HUES6 (cell line): ENCODE results near the gene TGFB2.
"Not testable (repeated sequence)": the region's sequence is repeated elsewhere in the genome, so short reads cannot be mapped to it uniquely, and the experiment has no call there.

Source experiments
- H3K27ac ChIP-seq: 2 replicates; pipeline ENCODE4 v1.7.0; 2013; ENCODE audit warnings: low read depth, mild to moderate bottlenecking, low read length, inconsistent platforms
- H3K27me3 ChIP-seq: 2 replicates; pipeline ENCODE4 v1.6.1; 2013; ENCODE audit warnings: low read length; ENCODE audit not compliant: control insufficient read depth, insufficient read depth
- H3K36me3 ChIP-seq: 2 replicates; pipeline ENCODE4 v1.6.1; 2013; ENCODE audit warnings: low read length; ENCODE audit not compliant: control insufficient read depth, insufficient read depth
- H3K4me1 ChIP-seq: 2 replicates; pipeline ENCODE4 v1.6.1; 2013; ENCODE audit warnings: low read length; ENCODE audit not compliant: control insufficient read depth, insufficient read depth
- H3K4me3 ChIP-seq: 2 replicates; pipeline ENCODE4 v1.5.1; 2013; ENCODE audit warnings: low read depth, low read length
- H3K9ac ChIP-seq: one replicate; pipeline ENCODE4 v1.6.1; 2013; ENCODE audit warnings: mild to moderate bottlenecking, low read length
- H3K9me3 ChIP-seq: 2 replicates; pipeline ENCODE4 v1.6.1; 2013; ENCODE audit warnings: low read depth, low read length; ENCODE audit not compliant: control insufficient read depth, insufficient read depth

The TGFB2 gene

GRCh38 chr1:218305472-218306064 is 39.6 kb upstream of the TGFB2 start:
- no peak overlapping the region for H3K27ac ChIP-seq
- H3K9ac ChIP-seq = no peak overlapping the region
- H3K9me3 ChIP-seq = no peaks in the 10 kb centered on the region
- H3K27me3 ChIP-seq = no peaks in the 10 kb centered on the region
- H3K4me1 ChIP-seq = peaks cover 22% of the 10 kb centered on the region
- no peak overlapping the region for H3K4me3 ChIP-seq
- peaks cover 30% of the 10 kb centered on the region for H3K36me3 ChIP-seq

GRCh38 chr1:218312509-218312908 is 32.6 kb upstream of the TGFB2 start:
- no peaks in the 10 kb centered on the region for H3K27me3 ChIP-seq
- H3K36me3 ChIP-seq = peaks cover 23% of the 10 kb centered on the region
- H3K4me1 ChIP-seq = peaks cover 9% of the 10 kb centered on the region; the same call in 1 of the 2 replicates
- no peak overlapping the region for H3K9ac ChIP-seq
- H3K4me3 ChIP-seq = no peak overlapping the region
- no peaks in the 10 kb centered on the region for H3K9me3 ChIP-seq
- peak overlapping the region; percentile 26; the same call in 1 of the 2 replicates for H3K27ac ChIP-seq

DNA sequence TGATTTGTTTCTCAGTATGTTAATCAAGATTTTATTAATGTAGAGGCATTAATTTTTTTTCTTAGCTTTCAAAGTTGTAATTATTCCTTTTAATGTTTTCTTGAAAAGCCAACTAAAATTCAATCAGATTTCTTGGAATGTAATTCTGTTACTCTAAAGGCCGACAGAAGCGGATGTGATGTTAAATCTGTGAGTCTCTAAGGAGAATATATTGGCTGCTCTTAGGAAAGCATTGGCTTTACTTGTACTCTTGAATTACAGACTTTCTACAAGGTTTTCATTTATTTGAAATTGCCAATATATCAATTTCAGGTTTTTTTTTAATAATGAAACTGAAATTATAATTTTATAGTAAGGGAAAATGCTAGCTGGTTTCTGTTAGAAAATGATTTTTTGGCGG is 30.8 kb upstream of the TGFB2 start:
- Histone ChIP-seq H3K36me3 (peaks cover 13% of the 10 kb centered on the region), H3K27me3 (no peaks in the 10 kb centered on the region), H3K9me3 (no peaks in the 10 kb centered on the region), H3K9ac (no peak overlapping the region), H3K27ac (no peak overlapping the region), H3K4me3 (no peak overlapping the region), H3K4me1 (peaks cover 9% of the 10 kb centered on the region; the same call in 1 of the 2 replicates)

DNA sequence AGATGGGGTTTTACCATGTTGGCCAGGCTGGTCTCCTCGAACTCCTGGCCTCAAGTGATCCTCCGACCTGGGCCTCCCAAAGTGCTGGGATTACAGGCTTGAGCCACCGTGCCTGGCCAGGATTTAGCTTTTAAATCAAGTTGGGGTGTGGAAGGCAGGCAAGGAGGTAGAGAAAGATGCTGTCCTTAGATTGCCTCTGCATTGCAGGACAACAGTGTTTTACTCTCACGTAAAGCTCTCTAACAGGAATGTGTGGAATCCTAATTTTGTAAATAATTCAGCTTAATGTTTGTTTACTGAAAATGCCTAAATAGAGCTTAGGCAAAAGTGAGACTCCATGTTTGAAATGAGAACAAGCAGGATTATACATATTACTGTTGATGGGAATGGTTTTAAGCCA is 29.5 kb upstream of the TGFB2 start:
- Histone ChIP-seq H3K9me3 (no peaks in the 10 kb centered on the region), H3K9ac (no peak overlapping the region), H3K36me3 (peaks cover 9% of the 10 kb centered on the region), H3K27me3 (no peaks in the 10 kb centered on the region), H3K4me1 (peaks cover 9% of the 10 kb centered on the region; the same call in 1 of the 2 replicates), H3K4me3 (no peak overlapping the region), H3K27ac (no peak overlapping the region)

- Histone ChIP-seq H3K4me1 (peaks cover 9% of the 10 kb centered on the region; the same call in 1 of the 2 replicates), H3K4me3 (no peak overlapping the region), H3K27ac (no peak overlapping the region; the same call in 1 of the 2 replicates), H3K9me3 (no peaks in the 10 kb centered on the region), H3K9ac (no peak overlapping the region), H3K36me3 (peaks cover 6% of the 10 kb centered on the region), H3K27me3 (no peaks in the 10 kb centered on the region)
Observed at GRCh38 chr1:218317061-218317460, 28.1 kb upstream of the TGFB2 start.

DNA sequence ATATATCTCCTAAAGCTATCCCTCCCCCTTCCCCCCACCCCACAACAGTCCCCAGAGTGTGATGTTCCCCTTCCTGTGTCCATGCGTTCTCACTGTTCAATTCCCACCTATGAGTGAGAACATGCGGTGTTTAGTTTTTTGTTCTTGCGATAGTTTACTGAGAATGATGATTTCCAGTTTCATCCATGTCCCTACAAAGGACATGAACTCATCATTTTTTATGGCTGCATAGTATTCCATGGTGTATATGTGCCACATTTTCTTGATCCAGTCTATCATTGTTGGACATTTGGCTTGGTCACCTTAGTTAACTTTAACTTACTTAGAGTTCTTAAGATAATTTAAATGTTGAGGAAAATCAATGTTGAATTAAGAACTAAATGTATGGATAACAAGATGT is 25.0 kb upstream of the TGFB2 start:
- H3K36me3 ChIP-seq, H3K9me3 ChIP-seq, H3K4me1 ChIP-seq, H3K27ac ChIP-seq, H3K9ac ChIP-seq, H3K27me3 ChIP-seq, H3K4me3 ChIP-seq: not testable (repeated sequence)

DNA sequence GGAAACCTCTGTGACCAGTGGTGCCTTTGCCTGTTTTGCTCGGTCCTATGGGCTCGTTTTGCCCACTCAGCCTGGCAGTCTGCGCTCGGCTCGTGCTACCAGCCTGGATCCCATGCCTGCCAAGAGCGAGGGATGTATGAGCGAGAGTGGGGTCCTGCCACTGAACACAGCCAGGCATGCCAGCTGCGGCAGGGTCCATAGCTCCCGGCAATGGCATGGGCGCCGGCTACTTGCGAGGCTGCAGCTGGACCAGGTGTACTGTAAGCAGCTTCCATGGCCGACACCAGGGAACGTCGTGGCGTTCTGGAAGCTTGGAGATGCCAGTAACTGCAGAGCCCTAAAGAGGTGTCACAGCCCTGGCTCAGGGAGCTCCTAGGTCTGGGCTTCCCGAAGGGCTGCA is 22.4 kb upstream of the TGFB2 start:
- Histone ChIP-seq H3K27me3 (no peaks in the 10 kb centered on the region), H3K36me3 (peaks cover 9% of the 10 kb centered on the region), H3K4me3 (no peak overlapping the region), H3K9ac (no peak overlapping the region), H3K9me3 (no peaks in the 10 kb centered on the region), H3K27ac (no peak overlapping the region), H3K4me1 (no peaks in the 10 kb centered on the region)

DNA sequence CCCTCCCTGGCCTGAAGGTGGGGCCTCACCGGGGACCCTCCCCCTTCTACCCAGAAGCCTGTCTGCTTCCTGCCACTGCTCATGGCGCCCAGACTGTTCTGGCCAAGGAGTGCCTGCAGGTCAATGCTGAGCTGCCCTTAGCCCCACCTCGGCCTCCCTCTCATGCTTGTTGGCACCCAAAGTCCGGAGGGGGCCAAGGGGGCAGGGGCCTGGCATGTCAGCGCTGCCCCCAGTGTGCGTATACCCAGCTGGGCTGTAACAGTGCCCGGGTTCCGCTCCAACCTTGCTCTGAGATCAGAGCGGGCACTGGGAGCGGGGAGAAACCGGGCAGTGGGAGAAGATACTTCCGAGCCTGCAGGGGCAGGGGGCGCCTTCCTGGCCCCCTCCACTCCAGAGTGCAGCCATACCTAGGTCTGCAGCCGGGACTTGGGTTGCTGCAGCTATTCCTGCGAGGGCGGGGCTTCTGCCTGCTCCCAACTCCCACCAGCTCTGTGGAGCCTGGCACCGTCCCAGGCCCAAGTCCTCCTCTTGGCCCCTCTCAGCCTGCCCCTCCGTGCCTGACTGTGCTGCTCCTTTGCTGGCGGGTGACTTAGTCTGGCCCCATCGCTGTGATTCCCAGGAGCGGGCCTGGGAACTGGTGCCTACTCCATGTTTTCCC is 21.4 kb upstream of the TGFB2 start:
- H3K36me3 ChIP-seq = peaks cover 9% of the 10 kb centered on the region
- no peak overlapping the region for H3K9ac ChIP-seq
- no peak overlapping the region for H3K27ac ChIP-seq
- no peaks in the 10 kb centered on the region for H3K9me3 ChIP-seq
- no peaks in the 10 kb centered on the region for H3K4me1 ChIP-seq
- H3K27me3 ChIP-seq = no peaks in the 10 kb centered on the region
- no peak overlapping the region for H3K4me3 ChIP-seq

DNA sequence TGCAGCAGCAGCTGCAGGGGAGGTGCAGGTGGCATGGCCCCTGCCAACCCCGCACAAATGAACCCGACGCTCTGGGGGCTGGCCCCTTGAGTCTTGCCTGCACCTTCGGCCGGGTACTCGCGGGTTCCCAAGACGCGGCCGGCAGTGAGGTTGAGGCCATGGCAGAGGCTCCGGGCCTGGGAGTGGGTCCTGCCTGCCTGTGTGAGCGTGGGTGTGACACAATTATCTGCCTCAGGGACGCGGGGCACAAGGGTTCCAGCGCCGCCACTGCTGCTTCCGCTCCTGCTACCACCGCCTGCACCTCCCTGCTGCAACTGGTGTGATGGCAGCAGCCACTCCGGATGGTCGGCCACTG is 20.9 kb upstream of the TGFB2 start:
- peaks cover 9% of the 10 kb centered on the region for H3K36me3 ChIP-seq
- no peak overlapping the region for H3K9ac ChIP-seq
- H3K4me3 ChIP-seq = no peak overlapping the region
- H3K27ac ChIP-seq = no peak overlapping the region
- H3K9me3 ChIP-seq = no peaks in the 10 kb centered on the region
- no peaks in the 10 kb centered on the region for H3K4me1 ChIP-seq
- no peaks in the 10 kb centered on the region for H3K27me3 ChIP-seq

DNA sequence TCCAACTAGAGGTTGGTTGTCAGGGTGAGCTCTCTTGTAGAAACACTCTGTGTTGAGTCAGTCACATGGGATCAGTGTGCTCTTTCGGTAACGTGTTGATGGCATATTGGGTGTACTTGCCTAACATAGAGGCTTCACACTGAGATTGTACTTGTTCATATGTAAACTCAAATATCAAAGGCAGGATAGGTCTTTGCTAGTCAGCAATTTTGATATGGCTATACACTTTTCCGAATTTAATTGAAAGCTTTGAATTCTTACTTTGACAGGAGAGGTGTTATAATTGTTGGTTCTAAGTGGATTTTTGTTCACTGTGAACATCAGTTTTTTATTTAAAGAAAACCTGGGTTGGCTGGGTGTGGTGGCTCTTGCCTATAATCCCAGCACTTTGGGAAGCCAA is 16.4 kb upstream of the TGFB2 start:
- H3K9me3 ChIP-seq = no peaks in the 10 kb centered on the region
- H3K4me1 ChIP-seq = no peaks in the 10 kb centered on the region
- no peak overlapping the region for H3K4me3 ChIP-seq
- H3K36me3 ChIP-seq = peaks cover 12% of the 10 kb centered on the region
- H3K27ac ChIP-seq = no peak overlapping the region
- H3K9ac ChIP-seq = no peak overlapping the region
- no peaks in the 10 kb centered on the region for H3K27me3 ChIP-seq

DNA sequence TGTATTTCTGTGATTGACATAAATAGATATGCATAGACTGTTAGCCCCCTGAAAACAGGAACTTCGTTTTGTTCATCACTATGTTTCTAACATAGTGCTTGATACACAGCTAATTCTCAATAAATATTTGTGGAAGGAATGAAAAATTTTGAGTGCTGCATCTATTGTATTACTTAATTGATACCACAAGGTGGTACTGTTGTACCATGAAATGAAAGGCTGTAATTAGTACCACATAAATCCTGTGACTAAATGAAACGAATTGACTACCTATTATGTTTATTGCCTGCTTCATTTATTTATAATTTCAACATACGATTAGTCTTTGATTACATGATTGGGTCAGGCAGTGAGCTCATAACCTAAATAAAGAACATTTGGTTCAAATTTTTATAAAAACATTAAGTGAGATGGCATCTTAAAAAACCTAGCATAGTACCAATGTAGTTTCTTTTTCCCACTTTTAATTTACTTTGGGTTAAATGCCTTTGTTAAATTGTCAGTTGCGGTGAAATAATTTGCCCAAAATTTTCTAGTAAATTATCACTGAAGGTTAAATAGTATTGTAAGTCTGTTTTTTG is 15.0 kb upstream of the TGFB2 start:
- Histone ChIP-seq H3K9ac (no peak overlapping the region), H3K27ac (no peak overlapping the region), H3K4me3 (no peak overlapping the region), H3K4me1 (no peaks in the 10 kb centered on the region), H3K9me3 (no peaks in the 10 kb centered on the region), H3K27me3 (no peaks in the 10 kb centered on the region), H3K36me3 (peaks cover 11% of the 10 kb centered on the region)
